Upper lobe of left lung (tissue), 6 donors: ENCODE measurements around the gene ATP2B2. TPM values are rescaled to one million over a fixed set of nuclear protein-coding genes. Genes with fewer than 3 reads are reported as not detected.

Source experiments
- ATAC-seq, 2 donors: fragments of 200-7000 bp; cut with Tn5 transposase; one replicate each; pipeline ENCODE4 v1.9.1; 2022; ENCODE audit warnings: mild to moderate bottlenecking in 2 of 2, moderate library complexity in 2 of 2; ENCODE audit not compliant: low FRiP score in 2 of 2
- DNase-seq, 2 donors: peaks; one replicate each; pipeline ENCODE4 v3.0.0-alpha.2; 2019 to 2020
- H3K27ac ChIP-seq, 4 donors: fragments of 200-600 bp; sonication (generic); one replicate each; pipeline ENCODE4 v1.5.1; 2016 to 2019
- H3K27me3 ChIP-seq, 4 donors: fragments of 200-600 bp; sonication (generic); one replicate each; pipeline ENCODE4 v1.5.1; 2017 to 2019
- H3K36me3 ChIP-seq, 4 donors: fragments of 200-600 bp; sonication (generic); one replicate each; pipeline ENCODE4 v1.5.1; 2016 to 2019
- H3K4me1 ChIP-seq, 4 donors: fragments of 200-600 bp; sonication (generic); one replicate each; pipeline ENCODE4 v1.5.1; 2018 to 2019
- H3K4me3 ChIP-seq, 4 donors: fragments of 200-600 bp; sonication (generic); one replicate each; pipeline ENCODE4 v1.5.1; 2017 to 2019; ENCODE audit warnings: mild to moderate bottlenecking in 2 of 4, moderate library complexity in 1 of 4
- H3K9me3 ChIP-seq, 4 donors: fragments of 200-600 bp; sonication (generic); one replicate each; pipeline ENCODE4 v1.5.1; 2018 to 2019
- CTCF ChIP-seq, 6 experiments: fragments of 450-650 bp in 4 of 6; fragments of 200-600 bp in 2 of 6; sonication (generic) in 2 of 6; IDR thresholded peaks; one replicate each; pipeline ENCODE4 v1.5.1; 2016 to 2019; ENCODE audit warnings: antibody characterized with exemption in 6 of 6
- EP300 ChIP-seq, 4 donors: sonication (generic); formaldehyde crosslinking; IDR thresholded peaks; one replicate each; pipeline ENCODE4 v1.5.1; 2017; ENCODE audit warnings: antibody characterized with exemption in 4 of 4, control low read depth in 2 of 4
- POLR2A ChIP-seq, 4 donors: fragments of 450-650 bp; IDR thresholded peaks; one replicate each; pipeline ENCODE4 v1.5.1; 2016 to 2017; ENCODE audit warnings: antibody characterized with exemption in 4 of 4, mild to moderate bottlenecking in 2 of 4
- POLR2AphosphoS5 ChIP-seq, 2 donors: sonication (generic); formaldehyde crosslinking; IDR thresholded peaks; one replicate each; pipeline ENCODE4 v1.5.1; 2017; ENCODE audit warnings: antibody characterized with exemption in 2 of 2
- WGBS, 2 donors: methylation state at CpG; one replicate each; pipeline ENCODE4 v1.1.5; 2017 to 2018; 5-methylcytosine and 5-hydroxymethylcytosine counted together
- total RNA-seq, 6 donors: library from RNA; depleted of rRNA in 4 of 6; stranded (reverse); fragments of >200 nt in 4 of 6; gene quantifications; one replicate each; pipeline versions ENCODE4 v1.1.0 to v1.2.1, GENCODE V29; 2016 to 2021
- donor health status: DM: no; HTN: no; CAD: no; lungs with moderate emphysema.
- donor health status: DM: no; HTN: yes; CAD: no; lungs with severe emphysema.

ATP2B2 gene
- total RNA-seq, 6 donors from 2014 or later = 0.13 to 0.30 TPM; not detected in 4

GRCh38 chr3:10284496-10284895, 220.9 kb downstream of the ATP2B2 start:
- Histone ChIP-seq H3K4me1 (peaks cover 0 to 4% (median 0%) of the 10 kb centered on the region in 4 donors), H3K27ac (no peak overlapping the region)
- WGBS, 2 donors = 64 to 78% methylated on average over 9 of the region's 9 CpGs

GRCh38 chr3:10283638-10284037, 221.7 kb downstream of the ATP2B2 start:
- peaks cover 0 to 4% (median 0%) of the 10 kb centered on the region in 4 donors for H3K4me1 ChIP-seq
- no peak overlapping the region for H3K4me3 ChIP-seq
- ATAC-seq = no peak
- no peak for DNase-seq
- peaks cover 4 to 84% (median 50%) of the 10 kb centered on the region in 4 donors for H3K36me3 ChIP-seq
- no peak overlapping the region for H3K27ac ChIP-seq
- 72 to 81% methylated on average over 3 to 5 of the region's 5 CpGs for WGBS, 2 donors
- TF ChIP-seq CTCF (IDR thresholded peaks at IDR 0.05) = no peak
- TF ChIP-seq EP300 (IDR thresholded peaks at IDR 0.05) = no peak
- no peak for TF ChIP-seq POLR2A (IDR thresholded peaks at IDR 0.05)
- TF ChIP-seq POLR2AphosphoS5 (IDR thresholded peaks at IDR 0.05) = no peak
- H3K9me3 ChIP-seq = no peaks in the 10 kb centered on the region
- no peaks in the 10 kb centered on the region for H3K27me3 ChIP-seq

More at GRCh38 chr3:10284496-10284895, 220.9 kb downstream of the ATP2B2 start:
- Histone ChIP-seq H3K4me3 (no peak overlapping the region), H3K36me3 (peaks cover 4 to 81% (median 46%) of the 10 kb centered on the region in 4 donors), H3K27me3 (no peaks in the 10 kb centered on the region), H3K9me3 (no peaks in the 10 kb centered on the region)
- TF ChIP-seq POLR2A (IDR thresholded peaks at IDR 0.05) (no peak), EP300 (IDR thresholded peaks at IDR 0.05) (no peak), POLR2AphosphoS5 (IDR thresholded peaks at IDR 0.05) (no peak), CTCF (IDR thresholded peaks at IDR 0.05) (no peak)
- ATAC-seq (no peak), DNase-seq (no peak)

- H3K36me3 ChIP-seq = peaks cover 10 to 85% (median 59%) of the 10 kb centered on the region in 4 donors
- no peak for TF ChIP-seq CTCF (IDR thresholded peaks at IDR 0.05)
- TF ChIP-seq EP300 (IDR thresholded peaks at IDR 0.05) = no peak
- H3K27me3 ChIP-seq = no peaks in the 10 kb centered on the region
Observed at GRCh38 chr3:10281951-10282350, 223.4 kb downstream of the ATP2B2 start.

GRCh38 chr3:10280571-10280970, 224.8 kb downstream of the ATP2B2 start:
- no peak overlapping the region for H3K27ac ChIP-seq
- H3K36me3 ChIP-seq = peaks cover 17 to 85% (median 66%) of the 10 kb centered on the region in 4 donors
- DNase-seq = no peak
- ATAC-seq = no peak
- no peaks in the 10 kb centered on the region for H3K27me3 ChIP-seq
- no peaks in the 10 kb centered on the region for H3K9me3 ChIP-seq
- H3K4me3 ChIP-seq = no peak overlapping the region
- no peaks in the 10 kb centered on the region for H3K4me1 ChIP-seq
- TF ChIP-seq CTCF (IDR thresholded peaks at IDR 0.05) = no peak
- TF ChIP-seq POLR2A (IDR thresholded peaks at IDR 0.05) = no peak
- no peak for TF ChIP-seq EP300 (IDR thresholded peaks at IDR 0.05)
- TF ChIP-seq POLR2AphosphoS5 (IDR thresholded peaks at IDR 0.05) = no peak
- 87 to 94% methylated on average over 4 to 6 of the region's 6 CpGs for WGBS, 2 donors

More at GRCh38 chr3:10281951-10282350, 223.4 kb downstream of the ATP2B2 start:
- Histone ChIP-seq H3K4me3 (no peak overlapping the region), H3K4me1 (peaks cover 0 to 4% (median 0%) of the 10 kb centered on the region in 4 donors), H3K9me3 (no peaks in the 10 kb centered on the region), H3K27ac (no peak overlapping the region)
- ATAC-seq (peak in 1 of 2 donors; percentile 66), DNase-seq (no peak)
- 82 to 93% methylated on average over 5 of the region's 5 CpGs for WGBS, 2 donors

- Histone ChIP-seq H3K4me1 (no peaks in the 10 kb centered on the region), H3K36me3 (peaks cover 17 to 84% (median 64%) of the 10 kb centered on the region in 4 donors), H3K4me3 (no peak overlapping the region), H3K27me3 (no peaks in the 10 kb centered on the region), H3K27ac (no peak overlapping the region), H3K9me3 (no peaks in the 10 kb centered on the region)
- DNase-seq = no peak
- TF ChIP-seq POLR2A (IDR thresholded peaks at IDR 0.05) (no peak), EP300 (IDR thresholded peaks at IDR 0.05) (no peak), CTCF (IDR thresholded peaks at IDR 0.05) (no peak), POLR2AphosphoS5 (IDR thresholded peaks at IDR 0.05) (no peak)
- WGBS, 2 donors = 88 to 92% methylated on average over 5 of the region's 5 CpGs
- ATAC-seq = no peak
Observed at GRCh38 chr3:10280177-10280529, 225.2 kb downstream of the ATP2B2 start.
